Measurements from ENCODE around the gene CDYL. TPM values are rescaled to one million over a fixed set of nuclear protein-coding genes. Genes with fewer than 3 reads are reported as not detected.

Gene CDYL
- total RNA-seq, 4 donors from 2014 or later: 32.1 to 61.4 (median 39.0) TPM

DNA sequence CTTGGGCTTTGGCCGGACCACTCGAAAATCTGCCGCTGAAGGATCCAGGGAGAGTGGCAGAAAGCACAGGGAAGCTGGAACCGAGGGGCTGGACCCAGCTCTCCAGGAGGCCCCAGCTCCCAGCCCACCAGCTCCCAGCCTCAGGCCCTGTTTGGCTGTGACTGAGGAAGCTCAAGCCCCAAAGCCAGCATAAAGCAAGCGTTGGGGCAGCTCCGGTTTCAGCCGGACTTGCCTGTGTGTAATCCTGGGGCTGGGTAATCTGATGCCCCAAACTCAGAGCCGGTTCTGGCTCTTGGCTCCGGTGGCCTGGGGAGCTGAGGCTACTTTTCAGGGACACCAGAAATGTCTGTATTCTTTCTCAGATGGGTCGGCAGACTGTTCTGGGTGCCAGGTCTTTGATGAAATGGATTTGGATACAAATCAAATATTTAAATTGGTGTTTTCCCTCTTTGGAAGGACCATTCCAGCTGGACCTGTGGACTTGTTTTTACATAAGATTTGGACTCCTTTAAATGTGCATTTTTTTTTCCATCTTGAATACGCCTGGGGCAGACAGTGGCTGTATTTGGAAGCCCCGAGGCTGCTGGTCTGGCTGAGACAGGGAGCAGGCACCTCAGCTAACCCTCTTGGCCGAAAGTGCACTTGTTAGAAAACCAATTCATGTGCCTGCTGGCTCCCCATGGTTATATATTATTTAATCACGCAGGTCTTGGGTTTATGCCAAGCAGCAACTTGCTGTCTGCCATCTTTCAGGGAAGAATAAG lies 198.0 kb downstream of the CDYL start:
- WGBS, 2 donors: 30 to 34% methylated on average over 14 of the region's 14 CpGs
- no peak overlapping the region for H3K4me3 ChIP-seq (ENCODE audit: low read depth, poor library complexity, severe bottlenecking)
- no peak for TF ChIP-seq POLR2A (IDR thresholded peaks at IDR 0.05)
- TF ChIP-seq, protein P1, sequence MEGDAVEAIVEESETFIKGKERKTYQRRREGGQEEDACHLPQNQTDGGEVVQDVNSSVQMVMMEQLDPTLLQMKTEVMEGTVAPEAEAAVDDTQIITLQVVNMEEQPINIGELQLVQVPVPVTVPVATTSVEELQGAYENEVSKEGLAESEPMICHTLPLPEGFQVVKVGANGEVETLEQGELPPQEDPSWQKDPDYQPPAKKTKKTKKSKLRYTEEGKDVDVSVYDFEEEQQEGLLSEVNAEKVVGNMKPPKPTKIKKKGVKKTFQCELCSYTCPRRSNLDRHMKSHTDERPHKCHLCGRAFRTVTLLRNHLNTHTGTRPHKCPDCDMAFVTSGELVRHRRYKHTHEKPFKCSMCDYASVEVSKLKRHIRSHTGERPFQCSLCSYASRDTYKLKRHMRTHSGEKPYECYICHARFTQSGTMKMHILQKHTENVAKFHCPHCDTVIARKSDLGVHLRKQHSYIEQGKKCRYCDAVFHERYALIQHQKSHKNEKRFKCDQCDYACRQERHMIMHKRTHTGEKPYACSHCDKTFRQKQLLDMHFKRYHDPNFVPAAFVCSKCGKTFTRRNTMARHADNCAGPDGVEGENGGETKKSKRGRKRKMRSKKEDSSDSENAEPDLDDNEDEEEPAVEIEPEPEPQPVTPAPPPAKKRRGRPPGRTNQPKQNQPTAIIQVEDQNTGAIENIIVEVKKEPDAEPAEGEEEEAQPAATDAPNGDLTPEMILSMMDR (IDR thresholded peaks at IDR 0.05): no peak
- DNase-seq (ENCODE audit: low spot score in 2 of 2): peak in 1 of 2 donors; percentile 86
- intact Hi-C loops (cut with DNase I; ENCODE audit: low total_unique reads): no loop called here

DNA sequence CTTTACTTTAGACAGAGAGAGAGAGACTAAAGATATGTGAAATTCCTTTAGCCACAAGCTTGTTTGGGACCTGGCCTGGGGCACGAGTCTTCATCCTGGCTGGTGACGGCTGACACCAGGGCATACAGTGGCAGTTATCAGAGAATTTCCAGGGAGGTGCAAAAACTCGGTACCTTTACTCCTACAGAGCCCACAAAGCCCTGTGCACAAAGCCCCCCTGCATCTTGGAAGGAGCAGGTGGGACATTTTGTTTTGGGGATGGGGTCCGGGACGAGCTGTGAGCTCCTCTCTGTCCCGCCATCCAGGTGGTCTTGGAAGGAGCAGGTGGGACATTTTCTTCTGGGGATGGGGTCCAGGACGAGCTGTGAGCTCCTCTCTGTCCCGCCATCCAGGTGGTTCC lies 198.8 kb downstream of the CDYL start:
- 82 to 84% methylated on average over 8 of the region's 8 CpGs for WGBS, 2 donors
- TF ChIP-seq POLR2A (IDR thresholded peaks at IDR 0.05): no peak
- TF ChIP-seq, protein P1 (IDR thresholded peaks at IDR 0.05): no peak
- no peak overlapping the region for H3K4me3 ChIP-seq (ENCODE audit: low read depth, poor library complexity, severe bottlenecking)
- intact Hi-C loops (cut with DNase I; ENCODE audit: low total_unique reads): no loop called here
- peak in 1 of 2 donors; percentile 67 for DNase-seq (ENCODE audit: low spot score in 2 of 2)

GRCh38 chr6:4975506-4975905 lies 199.3 kb downstream of the CDYL start:
- intact Hi-C loops (cut with DNase I; ENCODE audit: low total_unique reads): no loop called here
- WGBS, 2 donors: 66 to 67% methylated on average over 3 of the region's 3 CpGs
- H3K4me3 ChIP-seq (ENCODE audit: low read depth, poor library complexity, severe bottlenecking): no peak overlapping the region
- TF ChIP-seq, protein P1 (IDR thresholded peaks at IDR 0.05): no peak
- no peak for TF ChIP-seq POLR2A (IDR thresholded peaks at IDR 0.05)
- no peak for DNase-seq (ENCODE audit: low spot score in 2 of 2)

- TF ChIP-seq, protein P1 (IDR thresholded peaks at IDR 0.05): no peak
- no peak for TF ChIP-seq POLR2A (IDR thresholded peaks at IDR 0.05)
- H3K4me3 ChIP-seq (ENCODE audit: low read depth, poor library complexity, severe bottlenecking): no peak overlapping the region
- no peak for DNase-seq (ENCODE audit: low spot score in 2 of 2)
- 72 to 82% methylated on average over 5 of the region's 5 CpGs for WGBS, 2 donors
- intact Hi-C loops (cut with DNase I; ENCODE audit: low total_unique reads): no loop called here
These were observed 201.3 kb downstream of the CDYL start for GRCh38 chr6:4977468-4977867.

GRCh38 chr6:4979426-4979825 lies 203.2 kb downstream of the CDYL start:
- H3K4me3 ChIP-seq (ENCODE audit: low read depth, poor library complexity, severe bottlenecking): no peak overlapping the region
- TF ChIP-seq POLR2A (IDR thresholded peaks at IDR 0.05): no peak
- TF ChIP-seq, protein P1 (IDR thresholded peaks at IDR 0.05): no peak
- 63% methylated on average over 3 of the region's 3 CpGs for WGBS, 2 donors
- peak in 1 of 2 donors; percentile 40 for DNase-seq (ENCODE audit: low spot score in 2 of 2)
- intact Hi-C loops (cut with DNase I; ENCODE audit: low total_unique reads): no loop called here

- TF ChIP-seq, protein P1 (IDR thresholded peaks at IDR 0.05): no peak
- TF ChIP-seq POLR2A (IDR thresholded peaks at IDR 0.05): no peak
- intact Hi-C loops (cut with DNase I; ENCODE audit: low total_unique reads): no loop called here
These were observed 205.6 kb downstream of the CDYL start for GRCh38 chr6:4981761-4982160.

More at GRCh38 chr6:4981761-4982160, 205.6 kb downstream of the CDYL start:
- WGBS, 2 donors: 62 to 75% methylated on average over 6 of the region's 6 CpGs
- H3K4me3 ChIP-seq (ENCODE audit: low read depth, poor library complexity, severe bottlenecking): no peak overlapping the region
- DNase-seq (ENCODE audit: low spot score in 2 of 2): no peak

Measured in lower leg skin (tissue), 4 donors.